ENCODE results near the gene AACS. TPM values are rescaled to one million over a fixed set of nuclear protein-coding genes. Genes with fewer than 3 reads are reported as not detected.

Gene AACS
- total RNA-seq, 1 donor, result 44.9 TPM

GRCh38 chr12:125090437-125090836 lies 25.2 kb downstream of the AACS start:
- no peak overlapping the region for H3K4me3 ChIP-seq (ENCODE audit: low read depth, low read length)
- no peak for TF ChIP-seq CTCF (IDR thresholded peaks at IDR 0.05; ENCODE audit: insufficient read depth, low read depth, low read length)
- no peak for DNase-seq (ENCODE audit: low read depth)

GRCh38 chr12:125091401-125091800 lies 26.2 kb downstream of the AACS start:
- TF ChIP-seq CTCF (IDR thresholded peaks at IDR 0.05; ENCODE audit: insufficient read depth, low read depth, low read length), result no peak
- DNase-seq (ENCODE audit: low read depth), result no peak
- no peak overlapping the region for H3K4me3 ChIP-seq (ENCODE audit: low read depth, low read length)

- no peak for TF ChIP-seq CTCF (IDR thresholded peaks at IDR 0.05; ENCODE audit: insufficient read depth, low read depth, low read length)
- peak; percentile 12 for DNase-seq (ENCODE audit: low read depth)
- no peak overlapping the region for H3K4me3 ChIP-seq (ENCODE audit: low read depth, low read length)
Observed at GRCh38 chr12:125092108-125092871, 27.1 kb downstream of the AACS start.

GRCh38 chr12:125092872-125093680 lies 27.8 kb downstream of the AACS start:
- DNase-seq (ENCODE audit: low read depth), result peak; percentile 26
- TF ChIP-seq CTCF (IDR thresholded peaks at IDR 0.05; ENCODE audit: insufficient read depth, low read depth, low read length), result no peak
- H3K4me3 ChIP-seq (ENCODE audit: low read depth, low read length), result no peak overlapping the region

GRCh38 chr12:125093681-125094330 lies 28.6 kb downstream of the AACS start:
- no peak for DNase-seq (ENCODE audit: low read depth)
- no peak overlapping the region for H3K4me3 ChIP-seq (ENCODE audit: low read depth, low read length)
- TF ChIP-seq CTCF (IDR thresholded peaks at IDR 0.05; ENCODE audit: insufficient read depth, low read depth, low read length), result no peak

- TF ChIP-seq CTCF (IDR thresholded peaks at IDR 0.05; ENCODE audit: insufficient read depth, low read depth, low read length), result no peak
- no peak for DNase-seq (ENCODE audit: low read depth)
- H3K4me3 ChIP-seq (ENCODE audit: low read depth, low read length), result no peak overlapping the region
Observed at GRCh38 chr12:125096894-125097293, 31.7 kb downstream of the AACS start.
